Measurements from ENCODE around the gene EEIG1.
A peak's percentile ranks its signal among the peaks of the same experiment; 100 is the strongest.

EEIG1 gene

GRCh38 chr9:128021098-128021497 is 40.3 kb upstream of the EEIG1 start:
- Histone ChIP-seq H3K27ac (no peak overlapping the region), H3K4me2 (no peak overlapping the region), H3K27me3 (peaks cover 12 to 21% (median 19%) of the 10 kb centered on the region in 11 experiments), H3K4me1 (peaks cover 19 to 34% (median 28%) of the 10 kb centered on the region in 10 experiments), H3K9me3 (replicated peaks in 1 of 11) (no peaks in the 10 kb centered on the region), H3K9ac (no peak overlapping the region), H4K20me1 (peaks cover 0 to under 1% (median 0%) of the 10 kb centered on the region in 11 experiments; a peak in 1 of 22 replicates), H3K4me3 (no peak overlapping the region), H3K36me3 (no peaks in the 10 kb centered on the region)
- no peak for TF ChIP-seq Cebpa-rat (IDR thresholded peaks at IDR 0.05)

DNA sequence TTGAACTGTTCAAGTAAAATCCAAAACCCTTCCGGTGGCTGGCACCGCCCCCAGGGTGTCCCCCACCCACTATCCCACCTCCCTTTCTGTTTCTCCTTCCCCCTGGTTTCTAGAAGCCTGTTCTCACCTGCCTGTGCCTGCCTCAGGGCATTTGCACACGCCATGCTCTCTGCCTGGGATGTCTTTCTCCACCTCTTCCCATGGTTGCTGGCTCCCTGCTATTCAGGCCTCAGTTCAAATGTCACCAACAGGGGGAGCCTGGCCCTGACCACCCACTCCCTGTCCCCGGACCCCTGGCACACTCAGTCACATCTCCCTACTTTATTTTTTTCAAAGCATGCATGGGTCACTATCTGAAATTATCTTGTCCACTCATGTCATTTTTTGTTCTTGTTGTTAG is 39.9 kb upstream of the EEIG1 start:
- peaks cover 16 to 30% (median 24%) of the 10 kb centered on the region in 10 experiments for H3K4me1 ChIP-seq
- no peak for TF ChIP-seq Cebpa-rat (IDR thresholded peaks at IDR 0.05)
- H3K9ac ChIP-seq, result no peak overlapping the region
- no peaks in the 10 kb centered on the region for H3K9me3 ChIP-seq (replicated peaks in 1 of 11)
- no peak overlapping the region for H3K4me3 ChIP-seq
- H3K27ac ChIP-seq, result no peak overlapping the region
- peaks cover 0 to 5% (median 0%) of the 10 kb centered on the region in 11 experiments; a peak in 1 of 22 replicates for H4K20me1 ChIP-seq
- H3K27me3 ChIP-seq, result peaks cover 16 to 25% (median 23%) of the 10 kb centered on the region in 11 experiments
- no peak overlapping the region for H3K4me2 ChIP-seq
- no peaks in the 10 kb centered on the region for H3K36me3 ChIP-seq

GRCh38 chr9:128015696-128016095 is 34.9 kb upstream of the EEIG1 start:
- no peak overlapping the region for H3K9ac ChIP-seq
- no peaks in the 10 kb centered on the region for H3K36me3 ChIP-seq
- no peak overlapping the region for H3K4me2 ChIP-seq
- peaks cover 20 to 25% (median 21%) of the 10 kb centered on the region in 10 experiments for H3K4me1 ChIP-seq
- no peak overlapping the region for H3K4me3 ChIP-seq
- H3K27ac ChIP-seq, result no peak overlapping the region
- TF ChIP-seq Cebpa-rat (IDR thresholded peaks at IDR 0.05), result no peak
- peaks cover 0 to 14% (median 0%) of the 10 kb centered on the region in 11 experiments; a peak in 3 of 22 replicates for H4K20me1 ChIP-seq
- no peaks in the 10 kb centered on the region for H3K9me3 ChIP-seq (replicated peaks in 1 of 11)
- H3K27me3 ChIP-seq, result peaks cover 54 to 74% (median 65%) of the 10 kb centered on the region in 11 experiments

DNA sequence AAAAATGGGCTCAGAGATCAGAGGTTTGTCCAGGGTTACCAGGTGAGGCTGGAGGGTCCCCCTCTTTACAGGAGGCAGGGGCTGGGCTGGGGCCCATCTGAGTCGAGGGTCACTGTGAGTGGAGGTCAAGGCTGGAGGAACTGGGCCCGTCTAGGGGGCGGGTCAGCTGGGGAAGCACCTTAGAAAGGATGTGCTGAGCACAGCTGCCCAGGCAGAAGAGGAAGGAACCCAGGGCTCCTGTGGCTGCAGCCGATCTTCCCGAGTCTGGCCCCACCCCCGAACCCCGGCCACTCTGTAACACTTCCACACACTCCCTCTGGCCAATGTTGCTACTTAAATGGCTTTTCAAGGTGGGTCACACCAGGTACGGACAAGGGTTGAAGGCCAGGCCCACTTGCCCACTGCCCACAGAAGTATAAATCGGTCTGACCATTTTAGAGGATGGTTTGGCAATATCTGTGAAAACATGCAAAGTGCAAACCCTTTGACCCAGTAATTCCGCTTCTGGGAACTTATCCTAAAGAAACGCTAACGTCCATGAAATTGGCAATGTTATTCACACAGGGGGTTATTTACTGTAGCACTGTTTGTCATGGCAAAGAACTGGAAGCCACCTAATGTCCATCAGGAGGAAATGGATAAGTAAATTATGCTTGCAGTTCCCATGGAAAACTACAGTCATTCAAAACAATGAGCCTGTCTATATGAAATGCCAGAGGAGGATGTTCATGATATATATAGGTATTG is 30.5 kb upstream of the EEIG1 start:
- H3K36me3 ChIP-seq, result no peaks in the 10 kb centered on the region
- H3K4me2 ChIP-seq, result peak overlapping the region; percentile 21 to 76 (median 54); a peak in 21 of 22 replicates
- H3K27ac ChIP-seq, result no peak overlapping the region
- no peak for TF ChIP-seq Cebpa-rat (IDR thresholded peaks at IDR 0.05)
- H3K27me3 ChIP-seq, result peaks cover 42 to 80% (median 52%) of the 10 kb centered on the region in 11 experiments
- peaks cover 0 to 33% (median 0%) of the 10 kb centered on the region in 11 experiments; a peak in 6 of 22 replicates for H4K20me1 ChIP-seq
- H3K4me1 ChIP-seq, result peaks cover 43 to 51% (median 46%) of the 10 kb centered on the region in 10 experiments
- H3K4me3 ChIP-seq, result no peak overlapping the region
- peaks cover 0 to 6% (median 0%) of the 10 kb centered on the region in 11 experiments; a peak in 3 of 22 replicates for H3K9me3 ChIP-seq (replicated peaks in 1 of 11)
- H3K9ac ChIP-seq, result no peak overlapping the region

GRCh38 chr9:128009639-128010038 is 28.9 kb upstream of the EEIG1 start:
- Histone ChIP-seq H3K27ac (no peak overlapping the region), H3K27me3 (peaks cover 26 to 67% (median 36%) of the 10 kb centered on the region in 11 experiments), H3K4me1 (peaks cover 50 to 58% (median 52%) of the 10 kb centered on the region in 10 experiments), H3K36me3 (no peaks in the 10 kb centered on the region), H3K4me2 (no peak overlapping the region), H3K9ac (no peak overlapping the region), H3K9me3 (replicated peaks in 1 of 11) (peaks cover 0 to 6% (median 0%) of the 10 kb centered on the region in 11 experiments; a peak in 3 of 22 replicates), H4K20me1 (peaks cover 0 to 28% (median 0%) of the 10 kb centered on the region in 11 experiments; a peak in 6 of 22 replicates), H3K4me3 (no peak overlapping the region)
- TF ChIP-seq Cebpa-rat (IDR thresholded peaks at IDR 0.05), result no peak

DNA sequence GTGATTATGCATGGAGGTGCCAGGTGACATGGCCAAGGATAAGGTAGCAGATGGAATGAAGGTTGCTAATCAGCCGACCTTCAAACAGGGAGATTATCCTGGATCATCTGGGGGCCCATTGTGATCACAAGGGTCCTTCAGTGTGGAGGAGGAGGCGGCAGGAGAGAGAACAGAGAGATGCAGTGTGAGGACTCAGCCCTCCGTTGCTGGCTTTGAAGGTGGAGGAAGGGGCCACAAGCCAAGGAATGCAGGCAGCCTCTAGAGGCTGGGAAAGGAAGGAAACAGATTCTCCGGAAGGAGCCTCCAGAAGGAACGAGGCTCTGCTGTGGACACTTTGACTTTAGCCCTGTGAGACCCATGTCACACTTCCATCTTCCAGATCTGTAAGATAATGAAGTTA is 27.4 kb upstream of the EEIG1 start:
- Histone ChIP-seq H3K4me3 (no peak overlapping the region), H3K9ac (no peak overlapping the region), H3K4me1 (peaks cover 42 to 53% (median 46%) of the 10 kb centered on the region in 10 experiments), H3K27me3 (peaks cover 11 to 52% (median 22%) of the 10 kb centered on the region in 11 experiments; a peak in 20 of 22 replicates), H3K4me2 (peak overlapping the region; percentile 61 to 84 (median 72)), H3K36me3 (no peaks in the 10 kb centered on the region), H4K20me1 (peaks cover 0 to 28% (median 0%) of the 10 kb centered on the region in 11 experiments; a peak in 5 of 22 replicates), H3K9me3 (replicated peaks in 1 of 11) (peaks cover 0 to 6% (median 0%) of the 10 kb centered on the region in 11 experiments; a peak in 3 of 22 replicates), H3K27ac (no peak overlapping the region)
- no peak for TF ChIP-seq Cebpa-rat (IDR thresholded peaks at IDR 0.05)

DNA sequence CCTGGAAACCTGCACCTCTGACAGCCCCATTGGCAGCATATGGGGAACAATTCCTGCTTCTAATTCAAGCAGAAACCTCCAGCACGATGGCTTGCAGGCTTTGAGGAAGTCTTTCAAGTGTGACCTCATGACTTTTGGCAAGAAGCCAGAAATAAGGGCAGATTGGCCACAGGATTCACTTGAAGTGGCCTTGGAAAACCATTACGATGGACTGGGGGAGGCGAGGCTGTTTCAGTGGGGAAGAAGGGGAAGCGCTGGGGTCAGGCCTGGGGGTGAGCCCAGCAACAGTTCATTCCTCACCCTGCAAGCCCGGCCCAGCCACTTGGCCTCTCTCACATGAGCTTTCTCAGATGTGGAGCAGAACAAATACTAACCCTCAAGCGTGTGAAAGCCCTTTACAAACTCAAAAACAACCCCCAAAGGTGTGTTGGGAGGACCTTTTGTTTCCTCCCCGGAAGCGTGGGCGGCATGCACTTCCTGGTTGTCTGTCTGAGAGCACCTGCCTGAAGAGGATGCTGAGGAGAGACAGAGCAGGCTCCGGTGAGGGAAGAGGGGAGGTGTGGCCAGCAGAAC is 26.9 kb upstream of the EEIG1 start:
- Histone ChIP-seq H3K4me3 (no peak overlapping the region), H3K4me2 (peak overlapping the region; percentile 61 to 84 (median 72)), H3K27ac (peak overlapping the region in 1 of 11 experiments; percentile 3; a peak in 1 of 22 replicates), H3K4me1 (peaks cover 42 to 53% (median 46%) of the 10 kb centered on the region in 10 experiments), H3K36me3 (no peaks in the 10 kb centered on the region), H3K27me3 (peaks cover 6 to 47% (median 17%) of the 10 kb centered on the region in 11 experiments; a peak in 16 of 22 replicates), H4K20me1 (peaks cover 0 to 28% (median 0%) of the 10 kb centered on the region in 11 experiments; a peak in 5 of 22 replicates), H3K9me3 (replicated peaks in 1 of 11) (peaks cover 0 to 6% (median 0%) of the 10 kb centered on the region in 11 experiments; a peak in 3 of 22 replicates), H3K9ac (no peak overlapping the region; a peak in 1 of 22 replicates)
- TF ChIP-seq Cebpa-rat (IDR thresholded peaks at IDR 0.05), result no peak

DNA sequence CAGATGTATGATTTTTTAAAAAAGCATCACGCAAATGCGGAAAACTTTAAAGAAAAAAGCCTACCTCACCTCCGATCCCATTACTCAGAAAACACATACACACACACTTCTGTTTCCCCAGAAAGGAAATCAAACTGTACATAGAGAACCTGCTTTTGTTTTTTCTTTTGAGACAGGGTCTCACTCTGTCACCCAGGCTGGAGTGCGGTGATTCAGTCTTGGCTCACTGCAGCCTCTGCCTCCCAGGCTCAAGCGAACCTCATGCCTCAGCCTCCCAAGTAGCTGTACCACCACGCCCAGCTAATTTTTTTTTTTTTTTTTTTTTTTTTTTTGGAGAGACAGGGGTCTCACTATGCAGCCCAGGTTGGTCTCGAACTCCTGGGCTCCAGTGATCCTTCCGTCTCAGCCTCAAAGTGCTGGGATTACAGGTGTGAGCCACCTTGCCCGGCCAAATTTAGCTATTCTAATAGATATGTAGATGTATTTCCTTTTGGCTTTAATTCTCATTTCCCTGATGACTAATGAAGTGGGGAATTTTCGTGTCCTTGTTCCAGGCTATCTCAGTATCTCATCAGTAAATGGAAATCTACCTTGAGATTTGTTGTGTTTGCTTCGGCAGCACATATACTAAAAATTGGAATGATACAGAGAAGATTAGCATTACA is 25.7 kb upstream of the EEIG1 start:
- peaks cover 0 to 6% (median 0%) of the 10 kb centered on the region in 11 experiments; a peak in 3 of 22 replicates for H3K9me3 ChIP-seq (replicated peaks in 1 of 11)
- H3K9ac ChIP-seq, result 0 out of 22 replicates have a peak overlapping the region, but pooled peaks of 1 of the 11 experiments have one; percentile 1
- no peaks in the 10 kb centered on the region for H3K36me3 ChIP-seq
- H4K20me1 ChIP-seq, result peaks cover 0 to 24% (median 0%) of the 10 kb centered on the region in 11 experiments; a peak in 5 of 22 replicates
- H3K27ac ChIP-seq, result no peak overlapping the region
- peak overlapping the region; percentile 60 to 84 (median 69) for H3K4me2 ChIP-seq
- peaks cover 41 to 53% (median 47%) of the 10 kb centered on the region in 10 experiments for H3K4me1 ChIP-seq
- TF ChIP-seq Cebpa-rat (IDR thresholded peaks at IDR 0.05), result no peak
- no peak overlapping the region for H3K4me3 ChIP-seq
- H3K27me3 ChIP-seq, result peaks cover 0 to 35% (median 6%) of the 10 kb centered on the region in 11 experiments; a peak in 10 of 22 replicates
